GM21447 (cell line): ENCODE data around the gene LRP1B.
"Not testable (repeated sequence)": the region's sequence is repeated elsewhere in the genome, so short reads cannot be mapped to it uniquely, and the experiment has no call there.

Source experiments
- ATAC-seq: cut with Tn5 transposase; IDR thresholded peaks from one replicate; pipeline ENCODE4 v1.9.1; 2021; ENCODE audit not compliant: unreplicated experiment

LRP1B gene

GRCh38 chr2:140509765-140510164, 1621.1 kb downstream of the LRP1B start:
- ATAC-seq: no peak

- no peak for ATAC-seq
Observed at GRCh38 chr2:140508756-140509155, 1622.1 kb downstream of the LRP1B start.

- no peak for ATAC-seq
Observed at GRCh38 chr2:140506606-140507005, 1624.2 kb downstream of the LRP1B start.

GRCh38 chr2:140504601-140505000, 1626.2 kb downstream of the LRP1B start:
- ATAC-seq: no peak

- ATAC-seq: no peak
Observed at GRCh38 chr2:140502951-140503630, 1627.7 kb downstream of the LRP1B start.

GRCh38 chr2:140498360-140498759, 1632.5 kb downstream of the LRP1B start:
- ATAC-seq: no peak

GRCh38 chr2:140496714-140497113, 1634.1 kb downstream of the LRP1B start:
- ATAC-seq: no peak

GRCh38 chr2:140491876-140492275, 1638.9 kb downstream of the LRP1B start:
- ATAC-seq: no peak

- ATAC-seq: no peak
Observed at GRCh38 chr2:140489193-140489592, 1641.6 kb downstream of the LRP1B start.

GRCh38 chr2:140481136-140481535, 1649.7 kb downstream of the LRP1B start:
- no peak for ATAC-seq

GRCh38 chr2:140473851-140474250, 1657.0 kb downstream of the LRP1B start:
- no peak for ATAC-seq

GRCh38 chr2:140472676-140473075, 1658.1 kb downstream of the LRP1B start:
- no peak for ATAC-seq

- no peak for ATAC-seq
Observed at GRCh38 chr2:140465301-140465700, 1665.5 kb downstream of the LRP1B start.

- no peak for ATAC-seq
Observed at GRCh38 chr2:140462990-140463389, 1667.8 kb downstream of the LRP1B start.

GRCh38 chr2:140457483-140457882, 1673.3 kb downstream of the LRP1B start:
- no peak for ATAC-seq

- no peak for ATAC-seq
Observed at GRCh38 chr2:140455315-140455714, 1675.5 kb downstream of the LRP1B start.

GRCh38 chr2:140454717-140455116, 1676.1 kb downstream of the LRP1B start:
- ATAC-seq: no peak

GRCh38 chr2:140451324-140451723, 1679.5 kb downstream of the LRP1B start:
- ATAC-seq: no peak

GRCh38 chr2:140442319-140442718, 1688.5 kb downstream of the LRP1B start:
- no peak for ATAC-seq

- no peak for ATAC-seq
Observed at GRCh38 chr2:140440815-140441214, 1690.0 kb downstream of the LRP1B start.

- no peak for ATAC-seq
Observed at GRCh38 chr2:140436936-140437335, 1693.9 kb downstream of the LRP1B start.

GRCh38 chr2:140427033-140427432, 1703.8 kb downstream of the LRP1B start:
- not testable (repeated sequence) for ATAC-seq

- ATAC-seq: no peak
Observed at GRCh38 chr2:140424471-140424870, 1706.3 kb downstream of the LRP1B start.
